Stromal cell of bone marrow (primary cell): ENCODE measurements around the gene NGF.
"Not testable (repeated sequence)": the region's sequence is repeated elsewhere in the genome, so short reads cannot be mapped to it uniquely, and the experiment has no call there.

Experiments
- DNase-seq: peaks from one replicate; pipeline ENCODE4 v3.0.0-alpha.2; 2012; ENCODE audit warnings: low read depth

NGF gene

GRCh38 chr1:115337633-115338456 lies at the start of gene NGF:
NGF (minus strand) TSS chr1:115338249; CDS start chr1:115286795, 51,454 bp downstream.
- no peak for DNase-seq

DNA sequence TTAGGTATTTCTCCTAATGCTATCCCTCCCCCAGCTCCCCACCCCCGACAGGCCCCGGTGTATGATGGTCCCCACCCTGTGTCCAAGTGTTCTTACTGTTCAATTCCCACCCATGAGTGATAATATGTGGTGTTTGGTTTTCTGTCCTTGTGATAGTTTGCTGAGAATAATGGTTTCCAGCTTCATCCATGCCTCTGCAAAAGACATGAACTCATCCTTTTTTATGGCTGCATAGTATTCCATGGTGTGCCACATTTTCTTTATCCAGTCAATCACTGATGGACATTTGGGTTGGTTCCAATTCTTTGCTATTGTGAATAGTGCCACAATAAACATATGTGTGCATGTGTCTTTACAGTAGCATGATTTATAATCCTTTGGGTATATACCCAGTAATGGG lies 45.4 kb upstream of the NGF start:
- DNase-seq: not testable (repeated sequence)

DNA sequence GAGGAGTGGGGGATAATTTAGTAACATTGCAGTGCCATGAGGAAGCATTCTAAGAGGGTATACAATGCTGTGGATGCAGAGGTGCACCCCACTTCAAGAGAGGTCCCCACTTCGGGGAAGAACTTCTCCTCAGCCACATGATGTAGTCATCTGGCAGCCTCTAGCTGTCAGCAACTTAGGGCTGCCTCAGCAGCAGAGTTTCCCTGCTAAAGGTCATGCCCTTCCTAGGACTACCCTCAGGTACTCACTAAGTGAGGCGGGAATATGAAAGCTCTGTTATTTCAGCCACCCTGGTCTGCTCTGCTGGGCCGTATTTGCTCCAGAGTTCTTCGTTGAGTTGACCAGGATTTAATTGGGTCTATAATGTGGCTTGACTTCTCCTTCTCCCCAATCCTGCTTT lies 41.9 kb upstream of the NGF start:
- no peak for DNase-seq

DNA sequence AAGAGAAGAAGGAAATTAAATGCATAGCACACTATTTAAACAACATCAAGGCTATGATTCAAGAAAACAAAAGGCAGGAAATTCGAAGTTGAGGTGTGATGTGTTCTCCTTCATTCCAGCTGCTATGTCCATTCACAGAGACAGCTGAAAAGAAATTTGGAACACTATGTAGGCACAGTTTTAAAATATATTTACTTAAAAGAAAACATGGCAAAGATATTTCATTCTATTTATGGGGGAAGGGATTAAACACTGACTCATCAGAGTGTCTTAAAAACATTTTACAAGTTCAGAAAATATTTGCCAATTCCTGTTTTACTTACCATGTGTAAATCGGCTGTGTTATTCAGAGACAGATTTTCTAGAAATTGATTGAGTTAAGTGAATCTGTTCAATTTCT lies 39.4 kb upstream of the NGF start:
- DNase-seq: no peak

- no peak for DNase-seq
Observed at GRCh38 chr1:115374598-115374997, 36.5 kb upstream of the NGF start.

DNA sequence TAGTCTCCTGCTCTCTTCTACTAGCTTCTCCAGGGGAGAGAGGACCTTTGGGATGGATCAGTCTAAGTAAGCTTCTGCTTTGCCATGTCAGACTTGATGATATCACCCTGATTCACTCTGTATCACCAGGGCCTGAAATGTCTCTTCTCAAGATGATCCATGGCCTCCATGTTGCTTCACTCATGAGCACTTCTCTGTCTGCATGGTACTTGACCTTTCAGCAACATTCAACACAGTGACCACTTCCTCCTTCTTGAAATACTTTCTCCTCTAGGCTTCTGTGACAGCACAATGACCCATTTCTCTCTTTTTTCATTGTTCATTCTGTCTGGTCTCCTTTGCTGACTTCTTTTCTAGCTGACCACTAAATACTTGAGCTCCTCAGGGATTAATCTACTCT lies 35.3 kb upstream of the NGF start:
- peak; percentile 85 for DNase-seq

GRCh38 chr1:115365738-115366137 lies 27.7 kb upstream of the NGF start:
- DNase-seq: no peak

DNA sequence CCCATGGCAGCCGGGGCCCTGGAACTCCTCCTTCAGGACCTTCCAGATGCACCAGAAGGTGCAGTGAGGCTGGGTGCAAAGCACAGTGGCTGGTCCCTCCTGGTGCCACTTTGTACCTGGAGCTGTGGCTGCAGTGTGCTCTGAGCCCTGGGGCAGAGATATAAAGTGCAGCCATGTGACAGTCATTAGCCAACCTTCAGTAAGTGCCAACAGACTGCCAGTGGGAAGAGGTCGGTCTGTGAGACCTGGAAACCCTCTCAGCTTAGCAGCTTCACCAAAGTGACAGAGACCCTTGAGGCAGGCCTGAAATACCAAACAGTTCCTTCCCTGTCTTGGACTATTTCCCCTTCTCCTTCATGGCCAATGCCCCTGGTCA lies 26.7 kb upstream of the NGF start:
- no peak for DNase-seq

DNA sequence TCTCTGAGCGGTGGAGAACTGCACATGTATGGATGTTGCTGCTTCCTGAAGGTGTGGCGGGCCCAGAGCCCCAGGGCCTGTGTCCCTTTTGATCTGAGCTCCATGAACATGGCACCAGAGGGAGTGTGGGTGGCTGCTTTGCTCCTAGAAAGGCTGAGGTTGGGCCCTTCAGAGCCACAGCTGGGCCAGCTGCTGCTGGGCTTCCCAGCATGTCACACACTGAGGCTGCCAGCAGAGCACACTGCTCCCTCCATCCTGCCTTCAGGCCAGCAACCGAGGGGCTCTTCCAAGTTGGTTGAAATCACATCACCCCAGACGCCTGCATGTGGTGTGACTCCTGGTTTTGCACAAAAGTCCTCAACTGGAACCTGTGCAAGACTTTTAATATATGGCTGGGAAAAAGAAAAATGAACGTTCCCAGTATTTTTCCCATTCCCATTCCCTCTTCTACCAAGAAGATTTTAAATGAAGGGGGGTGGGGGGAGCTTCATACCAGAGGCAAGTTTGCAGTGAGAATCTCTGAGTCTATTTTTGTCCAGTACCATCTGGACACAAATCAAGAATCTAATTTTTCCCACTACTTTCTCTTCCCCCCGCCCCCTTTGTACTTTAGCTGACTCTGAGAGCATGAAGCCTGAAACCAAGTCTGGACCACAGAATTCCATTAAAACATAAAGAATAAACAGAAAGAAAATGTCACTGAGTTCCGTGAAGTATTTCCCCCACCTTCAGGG lies 26.2 kb upstream of the NGF start:
- DNase-seq: peak; percentile 27

GRCh38 chr1:115363171-115363570 lies 25.1 kb upstream of the NGF start:
- no peak for DNase-seq

GRCh38 chr1:115360505-115361129 lies 22.6 kb upstream of the NGF start:
- DNase-seq: not testable (repeated sequence)

- DNase-seq: not testable (repeated sequence)
Observed at GRCh38 chr1:115359787-115360452, 21.9 kb upstream of the NGF start.

DNA sequence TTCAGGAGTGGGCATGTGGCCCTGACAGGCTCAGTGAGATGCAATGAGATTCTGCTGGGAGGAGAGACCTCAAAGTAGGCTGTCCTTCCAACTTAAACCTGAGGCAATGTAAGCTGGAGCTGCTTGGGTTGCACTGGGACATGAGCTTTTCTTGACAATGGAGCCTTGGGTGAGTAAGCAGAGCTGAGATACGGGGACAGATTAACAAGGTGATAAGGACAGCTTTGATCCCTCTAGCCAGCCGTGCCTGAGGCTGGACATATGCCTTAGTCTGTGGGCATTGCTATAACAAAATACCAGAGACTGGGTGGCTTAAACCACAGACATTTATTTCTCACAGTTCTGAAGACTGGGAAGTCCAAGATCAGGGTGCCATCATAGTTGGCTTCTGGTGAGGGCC lies 18.3 kb upstream of the NGF start:
- DNase-seq: no peak

DNA sequence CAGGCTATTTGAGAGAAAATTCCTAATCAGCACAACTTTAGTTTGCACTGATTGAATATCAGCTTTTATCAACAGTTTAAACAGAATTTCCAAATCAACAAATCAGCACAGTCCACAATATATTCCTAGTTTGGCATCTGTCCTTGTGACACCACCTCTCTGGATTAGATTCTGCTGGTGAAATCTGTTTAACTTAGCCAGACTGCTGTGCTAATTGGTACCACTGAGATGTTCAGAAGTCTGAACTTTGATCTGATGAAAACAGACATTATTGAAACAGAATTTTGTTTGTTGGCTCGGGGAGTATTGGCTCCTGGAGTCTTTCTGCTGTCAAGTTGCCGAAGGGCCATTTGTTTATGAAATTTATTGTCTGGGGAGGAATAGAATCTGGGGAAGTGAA lies 17.0 kb upstream of the NGF start:
- no peak for DNase-seq

DNA sequence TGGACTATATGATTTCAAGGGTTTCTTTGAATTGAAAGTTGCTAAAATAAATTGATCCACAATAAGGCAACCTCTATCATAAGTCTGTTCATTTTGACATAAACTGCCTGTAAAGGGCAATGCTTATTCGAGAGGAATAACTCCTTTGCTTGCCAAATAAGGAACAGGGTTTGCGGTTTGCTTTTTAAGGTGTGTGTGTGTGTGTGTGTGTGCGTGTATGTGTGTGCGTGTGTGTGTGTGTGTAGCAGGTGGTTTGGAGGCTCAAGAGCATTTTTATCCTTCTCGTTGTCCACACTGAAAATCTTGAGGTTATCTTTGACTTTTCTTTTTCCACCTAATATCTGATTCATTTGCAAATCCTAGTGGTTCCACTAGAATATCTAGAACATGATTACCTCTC lies 13.1 kb upstream of the NGF start:
- DNase-seq: no peak

- DNase-seq: no peak
Observed at GRCh38 chr1:115348636-115349035, 10.6 kb upstream of the NGF start.

- DNase-seq: no peak
Observed at GRCh38 chr1:115347282-115347681, 9.2 kb upstream of the NGF start.

GRCh38 chr1:115343200-115343737 lies 5.2 kb upstream of the NGF start:
- DNase-seq: no peak

DNA sequence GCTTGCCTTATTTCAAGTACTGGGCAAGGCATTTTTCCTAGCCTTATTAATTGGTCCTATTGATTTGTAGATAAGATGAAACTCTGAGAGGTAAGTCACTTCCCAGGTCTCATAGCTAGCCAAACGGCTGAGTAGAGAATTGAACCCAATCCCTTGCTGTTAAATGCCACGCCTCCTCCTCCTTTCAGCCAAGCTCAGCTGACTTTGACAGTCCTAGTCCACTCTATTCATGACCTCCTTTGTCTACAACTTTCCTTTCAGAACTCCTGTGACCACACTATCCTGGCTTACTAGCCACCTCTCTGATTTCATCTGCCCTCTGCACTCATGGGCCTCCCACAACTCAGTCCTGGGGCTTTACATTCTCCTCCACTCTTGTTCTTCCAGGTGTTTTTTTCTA lies 3.9 kb upstream of the NGF start:
- DNase-seq: no peak

DNA sequence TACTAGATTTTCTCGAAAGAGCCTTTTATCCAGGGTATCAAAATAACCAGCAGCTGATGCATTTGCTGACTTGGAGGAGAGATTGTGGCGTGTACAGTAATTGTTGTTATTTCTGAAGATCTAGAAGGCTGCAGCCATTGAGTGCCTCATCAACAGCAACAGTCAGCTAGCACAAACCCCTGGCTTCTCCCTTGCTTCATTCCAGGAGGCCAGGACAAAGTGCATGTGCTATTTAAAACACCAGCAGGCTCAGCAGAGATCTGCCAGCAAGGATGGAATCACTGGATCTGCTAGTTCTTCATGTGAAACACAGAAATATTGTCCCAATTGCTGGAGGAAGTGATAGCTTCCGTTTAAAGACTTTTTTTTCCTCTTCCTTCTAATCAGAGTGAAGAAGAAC lies 2.8 kb upstream of the NGF start:
- no peak for DNase-seq

DNA sequence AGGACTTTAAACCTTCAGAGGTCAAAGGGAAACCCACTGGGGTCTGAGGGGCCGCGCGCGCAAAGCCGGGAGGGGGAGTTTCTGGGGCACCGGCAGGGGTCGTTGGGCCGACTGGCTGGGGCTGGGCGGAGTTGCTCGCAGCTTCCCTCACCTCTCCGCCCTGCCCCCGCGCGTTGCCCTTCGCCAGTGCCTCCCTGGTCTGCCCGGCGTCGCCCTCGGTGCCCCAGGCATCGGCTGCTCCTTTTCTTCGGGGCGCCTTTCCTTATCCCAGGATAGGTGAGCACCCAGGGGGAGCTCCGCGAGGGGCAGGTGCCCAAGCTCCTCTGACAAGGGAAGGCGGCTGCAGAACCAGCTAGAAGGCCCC lies 390 bp upstream of the NGF start:
- no peak for DNase-seq

- no peak for DNase-seq
Observed at GRCh38 chr1:115337276-115337632, 795 bp downstream of the NGF start.
